Stomach (tissue), 9 donors: ENCODE data around the gene ARL15. TPM values are rescaled to one million over a fixed set of nuclear protein-coding genes. Genes with fewer than 3 reads are reported as not detected.
"Not testable (repeated sequence)": the region's sequence is repeated elsewhere in the genome, so short reads cannot be mapped to it uniquely, and the experiment has no call there.

Experiments used
- DNase-seq, 2 donors: peaks; one replicate each; pipeline versions ENCODE4 v3.0.0 to v3.0.0-alpha.2; 2013 to 2019
- H3K27ac ChIP-seq, 5 donors: fragments of 200-600 bp in 4 of 5; sonication (generic) in 4 of 5; one replicate each; pipeline ENCODE4 v1.5.1; 2013 to 2019; ENCODE audit warnings: mild to moderate bottlenecking in 1 of 5, moderate library complexity in 1 of 5
- H3K27me3 ChIP-seq, 3 donors: fragments of 200-600 bp; sonication (generic); one replicate each; pipeline ENCODE4 v1.5.1; 2017 to 2019; ENCODE audit warnings: mixed run types in 1 of 3
- H3K36me3 ChIP-seq, 4 donors: fragments of 200-600 bp; sonication (generic); 1 replicate in 3 of 4; 2 replicates in 1 of 4; pipeline ENCODE4 v1.5.1; 2016 to 2019
- H3K4me1 ChIP-seq, 4 donors: fragments of 200-600 bp; sonication (generic); one replicate each; pipeline ENCODE4 v1.5.1; 2016 to 2019
- H3K4me3 ChIP-seq, 4 donors: fragments of 200-600 bp; sonication (generic) in 3 of 4; one replicate each; pipeline ENCODE4 v1.5.1; 2016 to 2019; ENCODE audit warnings: mild to moderate bottlenecking in 1 of 4
- H3K9me3 ChIP-seq, 4 donors: fragments of 200-600 bp; sonication (generic); one replicate each; pipeline ENCODE4 v1.5.1; 2016 to 2019
- CTCF ChIP-seq, 7 experiments: fragments of 450-650 bp in 4 of 7; fragments of 200-600 bp in 3 of 7; sonication (generic) in 3 of 7; IDR thresholded peaks; one replicate each; pipeline ENCODE4 v1.5.1; 2016 to 2019; ENCODE audit warnings: antibody characterized with exemption in 7 of 7, control low read depth in 2 of 7, mild to moderate bottlenecking in 1 of 7
- EP300 ChIP-seq: sonication (generic); formaldehyde crosslinking; IDR thresholded peaks from one replicate; pipeline ENCODE4 v1.6.1; 2017; ENCODE audit warnings: antibody characterized with exemption
- POLR2A ChIP-seq, 4 donors: fragments of 450-650 bp; IDR thresholded peaks; one replicate each; pipeline ENCODE4 v1.6.1; 2016; ENCODE audit warnings: antibody characterized with exemption in 4 of 4, control low read depth in 2 of 4, mild to moderate bottlenecking in 1 of 4, moderate library complexity in 1 of 4
- POLR2AphosphoS5 ChIP-seq, 3 donors: sonication (generic); formaldehyde crosslinking; IDR thresholded peaks; one replicate each; pipeline ENCODE4 v1.6.1; 2016; ENCODE audit warnings: antibody characterized with exemption in 3 of 3
- WGBS, 5 donors: extraction: QIAGEN DNeasy Blood & Tissue Kit in 3 of 5; methylation state at CpG; one replicate each; pipeline versions ENCODE4 v1.1.5 to v1.1.7; 2013 to 2018; 5-methylcytosine and 5-hydroxymethylcytosine counted together
- intact Hi-C: fragments of 100-400 bp; cut with DNase I; formaldehyde crosslinking; loops from one replicate; pipeline ENCODE4 v1.15.1; 2023; ENCODE audit warnings: low total_unique reads
- polyA plus RNA-seq, 3 donors: library from polyadenylated mRNA; stranded (reverse); fragments of 200-250 nt; gene quantifications; one replicate each; pipeline ENCODE4 v1.2.3, GENCODE V29; 2013
- small RNA-seq, 4 donors: library from RNA; depleted of rRNA; stranded (forward); fragments of <200 nt; gene quantifications; one replicate each; pipeline ENCODE3, GENCODE V24; 2016
- total RNA-seq, 5 donors: library from RNA; depleted of rRNA; stranded (reverse); fragments of >200 nt; gene quantifications; one replicate each; pipeline versions ENCODE4 v1.1.0 to v1.2.3, GENCODE V29; 2014 to 2016
- donor health status: healthy with polysubstance abuse.
- donor health status: Bipolar disorder and iron deficiency.
- donor health status: healthy.

ARL15 gene
- total and polyA plus RNA-seq, 8 donors: 1.7 to 72.7 (median 12.6) TPM

DNA sequence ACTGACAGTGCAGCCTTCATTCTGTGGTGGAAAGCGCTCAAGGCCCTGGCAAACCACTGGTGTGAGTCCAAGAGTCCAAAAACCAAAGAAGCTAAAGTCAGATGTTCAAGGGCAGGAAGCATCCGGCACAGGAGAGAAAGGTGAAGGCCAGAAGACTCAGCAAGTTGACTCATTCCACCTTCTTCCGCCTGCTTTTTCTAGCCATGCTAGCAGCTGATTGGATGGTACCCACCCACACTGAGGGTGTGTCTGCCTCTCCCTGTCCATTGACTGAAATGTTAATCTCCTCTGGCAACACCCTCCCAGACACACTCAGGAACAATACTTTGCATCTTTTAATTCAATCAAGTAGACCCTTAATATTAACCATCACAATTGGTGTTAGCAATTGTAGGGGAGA is 453.9 kb downstream of the ARL15 start:
- 77 to 92% (median 84%) methylated on average over 3 of the region's 3 CpGs for WGBS, 5 donors
- Histone ChIP-seq H3K4me1 (no peaks in the 10 kb centered on the region), H3K9me3 (peaks cover 3 to 27% (median 18%) of the 10 kb centered on the region in 4 donors), H3K27ac (no peak overlapping the region), H3K27me3 (no peaks in the 10 kb centered on the region), H3K4me3 (no peak overlapping the region), H3K36me3 (no peaks in the 10 kb centered on the region)
- no peak for TF ChIP-seq CTCF (IDR thresholded peaks at IDR 0.05)
- no peak for TF ChIP-seq POLR2A (IDR thresholded peaks at IDR 0.05)
- TF ChIP-seq EP300: no peak
- TF ChIP-seq POLR2AphosphoS5 (IDR thresholded peaks at IDR 0.05): no peak
- DNase-seq: no peak
- intact Hi-C loops: no loop called here

- H3K27me3 ChIP-seq, H3K4me1 ChIP-seq, H3K36me3 ChIP-seq, H3K27ac ChIP-seq, intact Hi-C loops, DNase-seq, H3K4me3 ChIP-seq: not testable (repeated sequence)
- WGBS, 5 donors: 89 to 96% (median 95%) methylated on average over 2 to 19 of the region's 19 CpGs
- H3K9me3 ChIP-seq: peaks cover 0 to 13% (median 5%) of the 10 kb centered on the region in 4 donors
Observed at GRCh38 chr5:53836851-53837430, 473.4 kb downstream of the ARL15 start.

- intact Hi-C loops: no loop called here
- no peak overlapping the region for H3K27ac ChIP-seq
- TF ChIP-seq POLR2AphosphoS5 (IDR thresholded peaks at IDR 0.05) (no peak), EP300 (no peak), CTCF (IDR thresholded peaks at IDR 0.05) (no peak), POLR2A (IDR thresholded peaks at IDR 0.05) (no peak)
- H3K27me3 ChIP-seq: no peaks in the 10 kb centered on the region
- H3K4me1 ChIP-seq: no peaks in the 10 kb centered on the region
- no peak overlapping the region for H3K4me3 ChIP-seq
- H3K36me3 ChIP-seq: no peaks in the 10 kb centered on the region
- no peak for DNase-seq
- 75 to 82% (median 80%) methylated on average over 4 of the region's 4 CpGs for WGBS, 5 donors
- peaks cover 0 to 10% (median 3%) of the 10 kb centered on the region in 4 donors for H3K9me3 ChIP-seq
Observed at GRCh38 chr5:53834500-53834899, 475.9 kb downstream of the ARL15 start.

Small RNA genes lying within 50 kb of the gene (small RNA-seq; reads per million reads assigned to genes)
- gene AC008873.1: 0 reads per million in 4 donors
- 0 to 0.62 (median 0) reads per million in 4 donors for gene MIR4459
- 0 to 0.30 (median 0) reads per million in 4 donors for gene MIR581
- gene RNU6-272P: 0 reads per million in 4 donors

Other genes starting within 250 kb of the ARL15 start
- 1 to 10 TPM in 1 of 5 donors, not detected in 4; 9.4 TPM for gene HSPB3, start 145.1 kb upstream of the ARL15 start, total RNA-seq
- 1 to 10 TPM in 1 of 3 donors, not detected in 2; 1.2 TPM for gene HSPB3, start 145.1 kb upstream of the ARL15 start, polyA plus RNA-seq
- gene SNX18, start 207.2 kb upstream of the ARL15 start, total RNA-seq: 10 to 100 TPM; 23.9 to 77.9 (median 40.4) TPM
- gene SNX18, start 207.2 kb upstream of the ARL15 start, polyA plus RNA-seq: 10 to 100 TPM in 2 of 3 donors, 1 to 10 TPM in 1; 4.4 to 14.2 (median 12.5) TPM